Measurements from ENCODE around the gene RGS12.

RGS12 gene

DNA sequence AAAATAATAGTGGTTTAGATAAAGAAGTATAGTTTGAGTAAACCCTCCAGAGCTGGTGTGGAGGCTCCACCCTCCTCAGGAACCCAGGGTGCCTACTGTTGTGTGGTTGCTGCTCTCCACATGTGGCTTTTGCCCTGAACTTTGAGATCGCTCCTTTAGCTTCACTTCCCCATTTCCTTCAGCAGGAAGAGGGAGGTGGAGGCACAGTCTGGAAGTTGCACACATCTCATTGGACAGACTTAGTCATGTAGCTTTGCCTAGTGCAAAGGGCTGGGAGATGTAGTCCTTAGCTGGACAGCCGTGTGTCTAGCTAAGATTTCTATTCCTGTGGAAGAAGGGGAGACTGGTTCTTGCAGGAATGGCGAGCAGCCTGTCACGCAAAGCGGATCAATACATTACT, 37.9 kb downstream of the RGS12 start:
- DNase-seq (ENCODE audit: low spot score): no peak

DNA sequence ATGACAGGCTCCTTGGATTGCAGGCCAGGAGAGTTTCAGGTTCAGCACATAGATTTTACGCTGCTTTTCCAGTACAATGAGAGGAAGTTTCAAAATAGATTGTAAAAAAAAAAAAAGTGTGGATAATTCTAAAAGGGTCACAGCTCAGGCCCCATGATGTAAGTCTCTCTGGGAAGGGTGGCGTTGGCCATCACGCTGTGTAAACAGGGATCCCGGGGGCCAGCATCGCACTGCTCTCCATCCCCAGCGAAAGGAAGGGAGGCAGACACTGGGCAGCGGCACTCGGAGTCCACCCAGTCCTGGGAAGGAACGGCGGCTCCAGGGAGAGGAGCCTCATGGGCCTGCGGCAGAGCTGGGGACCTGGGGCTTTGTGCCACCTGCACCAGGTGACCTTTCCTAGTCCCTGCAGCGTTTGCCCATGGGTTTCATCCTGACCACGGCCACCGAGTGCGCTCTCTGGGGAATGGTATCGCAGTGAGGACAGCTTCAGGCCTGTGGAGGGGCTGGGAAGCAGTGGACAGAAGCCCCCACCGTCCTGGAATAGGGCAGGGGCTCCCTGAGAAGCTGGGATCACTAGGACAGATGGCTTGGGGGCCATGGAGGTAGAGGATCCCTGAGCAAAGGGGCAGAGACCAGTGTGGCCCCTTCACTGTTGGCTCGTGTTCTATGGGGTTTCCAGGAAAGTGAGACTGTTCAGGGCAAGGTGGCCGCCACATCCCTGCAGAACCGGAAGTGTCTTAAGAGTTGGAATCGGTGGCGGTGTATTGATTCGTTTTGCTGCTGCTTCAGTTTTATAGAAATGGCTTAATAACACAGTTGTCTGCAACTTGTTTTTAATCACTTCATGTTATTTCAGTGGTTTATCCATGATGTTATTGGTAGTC, 38.9 kb downstream of the RGS12 start:
- DNase-seq (ENCODE audit: low spot score): no peak

DNA sequence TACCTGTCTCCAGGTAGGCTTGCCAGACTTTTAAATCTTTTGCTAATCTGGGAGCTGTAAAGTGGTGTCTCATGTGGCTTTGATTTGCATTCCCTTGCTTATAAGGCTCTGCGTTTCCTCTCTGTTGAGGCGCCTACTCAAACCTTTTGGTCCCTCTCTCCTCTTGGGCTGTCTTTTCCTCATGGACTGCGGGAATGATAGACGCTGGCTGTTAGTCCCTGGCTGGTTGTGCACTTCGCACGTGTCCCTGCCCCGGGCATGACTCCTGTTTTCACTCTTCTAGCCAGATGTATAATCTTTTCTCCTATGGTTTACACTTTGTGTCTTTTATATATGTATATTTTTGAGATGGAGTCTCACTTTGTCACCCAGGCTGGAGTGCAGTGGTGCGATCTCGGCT, 39.7 kb downstream of the RGS12 start:
- DNase-seq (ENCODE audit: low spot score): no peak

DNA sequence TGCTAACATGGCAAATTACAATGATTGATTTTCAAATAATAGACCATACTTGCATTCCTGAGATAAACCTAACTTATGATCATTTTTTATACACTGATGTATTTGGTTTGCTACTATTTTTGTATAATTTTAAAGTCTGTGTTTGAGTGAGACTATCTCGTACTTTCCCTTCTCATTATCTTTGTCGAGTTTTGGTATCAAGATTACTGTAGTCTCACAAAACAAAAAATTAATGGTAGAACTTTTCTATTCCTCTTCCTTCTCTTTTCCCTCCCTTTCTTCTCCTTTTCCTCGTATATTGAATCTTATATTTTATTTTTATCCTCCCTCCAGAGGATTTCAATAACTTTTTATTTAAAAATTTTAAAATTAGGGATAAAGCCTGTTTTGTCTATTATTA, 41.5 kb downstream of the RGS12 start:
- DNase-seq (ENCODE audit: low spot score): no peak

DNA sequence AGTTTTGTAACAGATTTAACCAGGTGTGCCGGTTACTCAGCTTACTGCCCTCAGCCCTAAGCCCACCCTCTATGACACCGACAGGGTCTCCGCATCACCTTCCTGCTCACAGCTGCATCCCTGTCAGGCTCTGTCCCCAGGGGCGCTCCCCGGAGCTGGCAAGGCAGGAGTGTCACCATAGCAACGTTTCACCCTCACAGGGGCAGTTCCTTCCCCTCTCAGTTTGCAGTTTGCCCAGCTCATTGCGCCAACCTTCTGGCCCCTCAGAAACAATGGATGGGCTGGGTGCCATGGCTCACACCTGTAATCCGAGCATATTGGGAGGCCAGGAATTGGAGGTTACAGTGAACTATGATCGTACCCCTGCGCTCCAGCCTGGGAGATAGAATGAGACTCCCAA, 42.6 kb downstream of the RGS12 start:
- DNase-seq (ENCODE audit: low spot score): no peak

DNA sequence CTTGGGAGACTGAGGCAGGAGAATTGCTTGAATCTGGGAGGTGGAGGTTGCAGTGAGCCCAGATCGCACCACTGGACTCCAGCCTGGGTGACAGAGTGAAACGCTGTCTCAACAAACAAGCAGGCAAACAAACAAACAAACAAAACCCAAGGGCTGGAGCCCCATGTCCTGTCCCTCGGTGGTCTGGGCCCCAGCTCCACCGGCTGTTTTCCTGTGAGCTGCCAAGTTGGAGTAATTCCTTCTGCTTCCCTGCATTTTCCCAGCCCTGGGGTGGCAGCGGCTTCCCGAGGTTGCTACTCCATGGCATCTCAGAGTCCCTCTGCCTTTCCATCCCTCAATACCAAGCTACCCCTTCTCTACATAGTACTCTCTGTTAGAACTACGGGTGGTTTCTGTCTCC, 43.2 kb downstream of the RGS12 start:
- no peak for DNase-seq (ENCODE audit: low spot score)

DNA sequence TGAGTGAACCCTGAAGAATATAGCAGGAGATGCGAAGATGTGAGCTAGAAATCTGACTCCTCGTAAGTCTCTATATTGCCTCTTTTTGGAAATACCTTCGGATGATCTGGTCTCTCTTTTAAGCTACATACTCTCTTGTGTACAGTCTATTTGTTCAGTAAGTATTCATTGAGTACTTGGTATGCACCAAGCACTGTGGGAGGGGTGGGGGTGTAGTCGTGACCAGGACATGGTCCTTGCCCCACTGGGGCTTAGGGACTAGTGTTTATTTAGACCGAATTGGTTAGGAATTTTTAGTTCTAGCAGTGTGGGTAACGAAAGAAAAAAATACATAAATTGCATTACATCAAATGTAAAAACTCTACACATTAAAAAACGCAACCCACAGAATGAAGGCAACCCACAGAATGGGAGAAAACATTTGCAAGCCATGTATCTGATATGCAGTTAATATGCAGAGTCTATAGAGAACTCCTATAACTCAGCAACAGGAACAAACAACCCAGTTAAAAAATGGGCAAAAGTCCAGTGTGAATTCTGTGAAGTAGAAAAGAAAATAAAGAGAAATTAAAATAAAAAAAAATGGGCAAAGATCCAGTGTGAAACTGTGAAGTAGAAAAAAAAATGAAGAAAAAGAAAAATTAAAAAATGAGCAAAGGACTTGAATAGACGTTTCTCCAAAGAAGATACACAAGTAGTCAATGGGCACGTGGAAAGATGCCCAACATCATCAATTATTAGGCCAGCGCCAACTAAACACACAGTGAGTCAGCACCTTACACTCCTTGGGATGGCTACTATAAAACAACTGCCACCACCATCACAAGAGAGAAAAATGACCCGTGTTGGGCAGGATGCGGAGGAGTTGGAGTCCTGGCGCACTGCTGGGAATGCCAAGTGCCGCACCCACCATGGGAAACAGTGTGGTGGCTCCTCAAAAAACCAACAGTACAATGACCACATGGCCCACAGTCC, 43.8 kb downstream of the RGS12 start:
- DNase-seq (ENCODE audit: low spot score): no peak

DNA sequence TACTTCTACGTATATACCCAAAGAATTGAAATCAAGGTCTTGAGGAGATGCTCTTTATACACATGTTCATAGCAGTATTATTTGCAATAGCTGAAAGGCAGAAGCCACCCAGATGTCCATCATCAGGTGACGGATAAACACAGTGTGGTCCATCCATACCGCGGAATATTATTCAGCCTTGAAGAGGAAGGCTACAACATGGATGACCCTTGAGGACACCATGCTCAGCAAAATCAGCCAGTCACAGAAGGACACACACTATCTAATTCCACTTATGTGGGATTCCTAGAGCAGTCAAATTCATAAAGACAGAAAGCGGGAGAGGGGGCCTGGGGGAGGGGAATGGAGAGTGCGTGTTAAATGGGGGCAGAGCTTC, 44.5 kb downstream of the RGS12 start:
- DNase-seq (ENCODE audit: low spot score): no peak

DNA sequence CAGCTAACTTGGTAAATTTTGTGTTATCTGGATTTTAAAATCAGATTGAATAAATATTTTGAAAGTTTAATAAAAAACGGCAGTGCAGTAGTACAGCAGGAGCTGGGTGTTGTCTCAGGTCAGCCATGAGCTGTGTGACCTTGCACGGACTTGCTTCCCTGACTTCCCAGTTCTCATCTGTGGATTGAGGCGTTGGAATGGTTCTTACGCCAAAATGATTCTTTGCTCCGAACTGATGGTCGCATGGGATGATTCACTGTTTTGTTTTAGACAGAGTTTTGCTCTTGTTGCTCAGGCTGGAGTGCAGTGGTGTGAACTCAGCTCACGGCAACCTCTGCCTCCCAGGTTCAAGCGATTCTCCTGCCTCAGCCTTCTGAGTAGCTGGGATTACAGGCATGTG, 45.0 kb downstream of the RGS12 start:
- DNase-seq (ENCODE audit: low spot score): no peak

DNA sequence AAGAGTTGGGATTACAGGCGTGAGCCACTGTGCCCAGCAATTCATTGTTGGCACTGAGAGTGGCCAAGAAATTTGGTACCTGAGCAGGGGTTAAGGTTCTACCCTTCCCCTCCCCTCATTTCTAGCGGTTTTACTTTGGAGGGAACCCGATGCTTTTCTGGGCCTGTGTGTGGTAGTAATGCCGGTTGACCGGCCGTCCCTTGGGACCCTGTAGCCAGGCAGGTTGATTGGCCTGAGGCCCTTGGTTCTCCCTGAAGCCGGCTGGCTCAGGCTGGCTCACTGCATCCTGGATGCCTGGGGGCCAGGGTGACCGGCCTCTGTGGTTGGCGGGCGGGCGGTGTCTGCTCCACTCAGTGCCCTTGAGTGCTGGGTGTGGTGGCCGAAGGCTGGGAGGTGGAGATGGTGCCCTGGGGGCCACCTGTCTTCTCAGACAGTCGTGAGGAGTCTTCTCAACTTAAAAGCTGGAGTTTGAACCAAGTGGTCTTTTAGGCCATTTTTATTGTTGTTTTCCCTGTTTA, 45.6 kb downstream of the RGS12 start:
- no peak for DNase-seq (ENCODE audit: low spot score)

DNA sequence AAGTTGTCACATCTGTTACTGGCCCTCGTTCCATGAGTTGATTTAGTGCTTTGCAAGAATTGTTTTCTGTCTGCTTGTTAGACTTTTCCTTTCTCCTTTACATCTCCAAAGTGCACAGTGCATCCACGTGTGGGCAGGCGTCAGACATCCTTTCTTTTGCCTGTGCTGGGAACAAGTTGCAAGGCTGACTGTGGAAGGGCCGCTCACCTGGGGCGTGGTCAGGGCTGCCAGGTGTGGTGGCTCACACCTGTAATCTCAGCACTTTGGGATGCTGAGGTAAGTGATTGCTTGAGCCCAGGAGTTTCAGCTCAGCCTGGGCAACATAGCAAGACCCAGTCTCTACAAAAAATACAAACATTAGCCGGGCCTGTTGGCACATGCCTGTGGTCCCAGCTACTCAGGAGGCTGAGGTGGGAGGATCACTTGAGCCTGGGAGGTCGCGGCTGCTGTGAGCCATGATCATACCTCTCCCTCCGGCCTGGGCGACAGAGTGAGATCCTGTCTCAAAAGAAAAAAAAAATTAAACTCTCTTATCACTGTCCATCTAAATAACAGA, 46.2 kb downstream of the RGS12 start:
- DNase-seq (ENCODE audit: low spot score): no peak

DNA sequence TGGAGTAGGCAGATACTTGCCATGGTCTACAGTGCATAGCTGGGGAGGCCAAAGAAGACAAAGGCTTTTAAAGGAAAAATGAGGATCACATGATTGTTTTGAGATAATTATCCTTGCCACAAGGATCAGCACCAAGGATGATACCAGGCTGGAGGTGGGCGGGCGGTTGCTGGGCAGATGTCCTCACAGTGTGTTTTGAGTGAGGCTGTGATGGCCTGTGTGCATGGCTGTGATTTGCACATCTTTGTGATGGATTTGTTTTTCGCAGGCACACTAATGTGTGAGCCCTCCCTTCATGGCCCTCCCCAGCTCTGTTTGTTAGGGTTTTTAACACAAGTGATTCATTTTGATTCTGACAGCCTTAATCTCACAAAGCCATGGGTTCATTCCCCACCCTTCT, 46.8 kb downstream of the RGS12 start:
- no peak for DNase-seq (ENCODE audit: low spot score)

DNA sequence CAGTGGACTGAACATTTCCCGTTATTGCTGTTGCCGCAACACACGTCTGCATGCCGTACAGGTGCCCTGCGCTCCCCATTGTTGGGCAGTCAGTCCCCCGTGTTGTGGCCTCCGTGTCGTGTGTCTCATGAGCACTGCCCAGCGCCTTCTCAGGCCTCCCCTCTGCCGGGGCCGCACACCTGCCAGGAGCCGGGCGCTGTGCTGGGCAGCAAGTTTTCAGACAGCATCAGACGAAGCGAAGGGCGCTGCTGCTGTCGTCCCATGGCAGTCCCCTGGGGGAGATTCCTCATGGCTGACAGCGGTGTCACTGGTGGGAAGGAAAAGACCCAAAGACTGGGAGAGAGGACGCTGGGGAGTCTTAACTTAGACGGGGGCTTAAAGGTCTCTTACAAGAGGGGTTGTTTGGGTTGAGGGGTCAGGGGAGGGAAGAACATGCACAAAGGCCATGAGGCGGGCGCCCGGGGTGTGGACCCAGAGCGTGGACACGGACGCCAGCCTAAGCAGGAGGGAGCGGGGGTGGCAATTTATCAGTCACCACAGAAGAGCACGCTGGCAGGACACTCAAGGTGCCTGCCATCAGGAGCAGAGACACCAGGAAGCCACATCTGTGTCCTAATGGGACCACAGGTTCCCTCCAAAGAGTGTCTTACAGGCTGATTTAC, 47.3 kb downstream of the RGS12 start:
- DNase-seq (ENCODE audit: low spot score): no peak

DNA sequence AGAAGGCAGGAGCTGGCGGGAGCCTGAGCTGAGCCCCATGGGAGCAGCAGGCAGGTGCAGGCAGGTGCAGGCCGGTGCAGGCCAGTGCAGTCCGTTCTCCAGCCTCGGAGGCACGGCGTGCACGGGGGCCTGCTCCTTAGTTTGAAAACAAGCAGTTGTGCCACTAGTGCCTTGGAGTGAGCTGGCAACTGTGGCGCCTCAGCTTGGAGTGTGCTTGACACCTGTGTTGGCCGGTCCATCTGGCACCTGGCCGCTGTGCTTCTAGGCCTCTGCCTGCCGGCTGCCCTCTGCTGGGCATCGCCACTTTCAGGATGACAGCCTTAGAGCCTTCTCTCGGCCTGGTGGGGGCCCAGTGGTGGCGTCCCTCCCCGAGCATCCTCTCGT, 47.9 kb downstream of the RGS12 start:
- no peak for DNase-seq (ENCODE audit: low spot score)

DNA sequence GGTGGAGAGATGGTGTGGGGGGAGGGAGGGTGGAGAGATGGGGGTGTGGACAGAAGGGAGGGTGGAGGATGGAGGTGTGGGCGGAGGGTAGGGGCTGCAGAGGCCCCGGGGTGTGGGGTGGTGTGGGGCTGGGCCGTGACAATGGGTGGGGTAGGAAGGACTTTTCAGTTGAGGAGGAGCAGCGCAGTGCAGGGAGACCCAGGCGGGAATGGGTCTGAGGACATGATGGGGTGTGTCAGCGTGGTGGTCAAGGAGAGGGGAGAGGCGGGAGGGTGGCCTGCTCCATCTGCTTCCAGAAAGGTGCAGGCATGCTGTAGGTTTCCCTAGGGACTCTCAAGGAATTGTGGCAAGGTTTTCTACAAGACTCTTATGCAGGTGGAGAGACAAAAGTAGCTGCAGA, 48.9 kb downstream of the RGS12 start:
- no peak for DNase-seq (ENCODE audit: low spot score)

DNA sequence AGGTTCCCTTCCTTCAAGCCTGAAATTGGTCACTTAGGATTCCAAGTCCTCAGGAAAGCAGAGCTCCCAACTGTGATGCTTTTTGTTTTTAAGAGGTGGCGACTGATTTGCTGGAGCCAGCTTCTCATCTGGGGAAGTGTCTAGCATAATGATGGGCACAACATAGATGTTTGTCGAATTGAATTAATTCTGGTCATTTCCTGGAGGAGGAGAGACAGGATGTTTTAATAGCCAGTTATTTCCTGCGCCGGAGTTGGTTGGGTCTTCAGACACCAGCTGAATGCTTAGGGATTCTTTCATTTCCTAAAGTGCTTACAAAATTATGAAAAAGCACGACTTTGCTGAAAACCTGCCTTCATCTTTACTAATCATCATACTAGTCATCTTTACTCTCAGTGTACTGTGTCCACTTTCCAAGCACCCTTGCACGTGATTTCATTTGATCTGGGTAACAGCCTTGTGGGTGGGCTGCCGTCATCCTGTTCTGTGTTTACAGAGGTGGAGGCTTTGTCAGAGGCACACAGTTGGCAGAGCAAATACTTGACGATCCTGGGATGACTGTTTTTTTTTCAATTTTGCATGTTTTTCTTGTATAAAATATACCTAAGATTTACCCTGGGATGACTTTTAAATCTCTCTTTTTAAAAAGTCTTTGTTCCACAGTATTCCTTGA, 49.5 kb downstream of the RGS12 start:
- peak; percentile 85 for DNase-seq (ENCODE audit: low spot score)

Measured in AG08396 (cell line).